ENCODE results near the gene AMHR2.

GRCh38 chr12:53424626-53425514, 1.2 kb downstream of the AMHR2 start:
- TF ChIP-seq, protein P1, sequence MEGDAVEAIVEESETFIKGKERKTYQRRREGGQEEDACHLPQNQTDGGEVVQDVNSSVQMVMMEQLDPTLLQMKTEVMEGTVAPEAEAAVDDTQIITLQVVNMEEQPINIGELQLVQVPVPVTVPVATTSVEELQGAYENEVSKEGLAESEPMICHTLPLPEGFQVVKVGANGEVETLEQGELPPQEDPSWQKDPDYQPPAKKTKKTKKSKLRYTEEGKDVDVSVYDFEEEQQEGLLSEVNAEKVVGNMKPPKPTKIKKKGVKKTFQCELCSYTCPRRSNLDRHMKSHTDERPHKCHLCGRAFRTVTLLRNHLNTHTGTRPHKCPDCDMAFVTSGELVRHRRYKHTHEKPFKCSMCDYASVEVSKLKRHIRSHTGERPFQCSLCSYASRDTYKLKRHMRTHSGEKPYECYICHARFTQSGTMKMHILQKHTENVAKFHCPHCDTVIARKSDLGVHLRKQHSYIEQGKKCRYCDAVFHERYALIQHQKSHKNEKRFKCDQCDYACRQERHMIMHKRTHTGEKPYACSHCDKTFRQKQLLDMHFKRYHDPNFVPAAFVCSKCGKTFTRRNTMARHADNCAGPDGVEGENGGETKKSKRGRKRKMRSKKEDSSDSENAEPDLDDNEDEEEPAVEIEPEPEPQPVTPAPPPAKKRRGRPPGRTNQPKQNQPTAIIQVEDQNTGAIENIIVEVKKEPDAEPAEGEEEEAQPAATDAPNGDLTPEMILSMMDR (IDR thresholded peaks at IDR 0.05), result no peak
- no peak for TF ChIP-seq EZH2 (IDR thresholded peaks at IDR 0.05; ENCODE audit: borderline replicate concordance, insufficient read depth, low read depth, low read length, poor library complexity, severe bottlenecking)
